Kidney glomerular epithelial cell (primary cell): ENCODE measurements around the gene HSPH1.
"Not testable (repeated sequence)": the region's sequence is repeated elsewhere in the genome, so short reads cannot be mapped to it uniquely, and the experiment has no call there.

ENCODE experiments used
- DNase-seq: peaks from one replicate; lab custom pipeline; 2025; lab: John Stamatoyannopoulos, UW

Gene HSPH1

DNA sequence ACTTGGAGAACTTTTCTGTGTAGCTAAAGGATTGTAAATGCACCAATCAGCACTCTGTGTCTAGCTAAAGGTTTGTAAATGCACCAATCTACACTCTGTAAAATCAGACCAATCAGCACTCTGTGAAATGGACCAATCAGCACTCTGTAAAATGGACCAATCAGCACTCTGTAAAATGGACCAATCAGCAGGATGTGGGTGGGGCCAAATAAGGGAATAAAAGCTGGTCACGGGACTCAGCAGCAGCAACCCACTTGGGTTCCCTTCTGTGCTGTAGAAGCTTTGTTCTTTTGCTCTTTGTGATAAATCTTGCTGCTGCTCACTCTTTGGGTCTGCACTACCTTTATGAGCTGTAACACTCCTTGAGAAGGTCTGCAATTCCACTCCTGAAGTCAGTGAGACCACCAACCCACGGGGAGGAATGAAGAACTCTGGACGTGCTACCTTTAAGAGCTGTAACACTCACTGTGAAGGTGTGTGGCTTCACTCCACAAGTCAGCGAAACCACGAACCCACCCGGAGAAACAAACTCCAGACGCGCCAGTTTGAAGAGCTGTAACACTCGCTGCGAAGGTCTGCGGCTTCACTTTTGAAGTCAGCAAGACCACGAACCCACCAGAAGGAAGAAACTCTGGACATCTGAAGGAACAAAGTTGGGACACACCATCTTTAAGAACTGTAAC, 16.2 kb upstream of the HSPH1 start:
- not testable (repeated sequence) for DNase-seq

DNA sequence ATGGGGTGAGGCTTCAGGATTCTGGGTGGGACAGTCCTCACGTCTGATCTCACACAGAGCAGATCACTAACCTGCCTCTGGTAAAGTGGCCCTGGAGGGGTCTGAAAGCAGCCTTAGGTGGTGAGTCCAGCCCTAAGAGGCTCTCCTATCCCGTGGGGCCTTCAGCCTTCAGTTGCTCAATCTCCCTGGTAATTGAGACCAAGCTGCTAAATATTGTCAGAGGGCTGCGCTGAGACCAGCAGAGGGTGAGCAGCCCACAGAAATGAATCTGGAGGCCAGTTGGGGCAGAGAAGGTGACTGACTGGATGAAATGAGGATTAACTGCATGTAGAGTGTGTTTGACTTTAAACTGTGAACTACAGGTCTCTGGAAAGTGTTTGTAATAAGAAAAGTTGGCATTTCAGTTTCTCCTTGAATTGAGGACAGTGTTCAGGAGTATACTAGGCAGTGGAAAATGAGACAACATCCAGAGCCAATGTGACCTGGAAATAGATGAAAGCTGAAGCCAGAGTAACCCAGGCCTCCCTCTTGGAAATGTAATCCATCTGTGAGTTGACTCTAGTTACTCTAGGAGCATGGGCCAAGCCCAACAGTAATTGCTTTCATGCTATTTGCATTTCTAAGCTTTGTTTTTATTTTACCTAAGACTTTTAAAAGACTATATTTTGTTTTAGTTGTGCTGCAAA, 14.3 kb upstream of the HSPH1 start:
- no peak for DNase-seq

DNA sequence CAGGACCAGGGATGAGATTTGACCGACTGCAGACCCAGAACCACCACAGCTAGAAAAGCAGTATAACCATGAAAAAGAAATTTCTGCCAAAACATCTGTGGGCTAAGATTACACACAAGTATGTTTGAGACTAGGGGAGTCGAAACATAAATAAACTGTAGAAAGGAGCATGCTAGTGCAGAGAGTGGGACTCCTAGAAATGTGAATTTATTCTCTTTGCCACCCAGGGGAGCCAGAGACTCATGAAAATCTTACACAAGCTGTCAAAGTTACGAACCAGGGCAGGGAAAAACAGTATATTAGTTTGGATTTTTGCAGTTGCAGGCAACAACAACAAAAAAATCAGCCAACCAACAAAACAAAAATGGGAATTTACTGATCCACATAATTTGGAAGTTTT, 12.3 kb upstream of the HSPH1 start:
- DNase-seq: no peak

DNA sequence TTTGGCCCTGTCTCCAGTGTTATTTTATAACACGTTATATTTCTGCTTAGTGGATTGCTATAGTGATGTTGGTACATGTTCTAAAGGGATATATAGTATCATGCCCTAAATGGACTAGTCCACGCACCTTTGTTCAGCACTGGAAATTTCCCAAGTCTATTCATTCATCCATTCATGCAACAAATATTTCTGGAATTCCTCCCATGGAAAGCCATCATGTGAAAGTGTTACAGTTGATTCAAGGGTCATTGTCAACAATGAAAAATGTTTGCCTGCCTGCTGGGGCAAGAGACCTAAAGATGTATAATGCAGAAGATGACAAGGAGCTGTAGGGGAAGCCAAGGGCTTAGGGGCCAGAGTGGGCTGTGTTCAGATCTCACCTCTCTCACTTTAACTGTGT, 10.8 kb upstream of the HSPH1 start:
- peak; percentile 97 for DNase-seq

DNA sequence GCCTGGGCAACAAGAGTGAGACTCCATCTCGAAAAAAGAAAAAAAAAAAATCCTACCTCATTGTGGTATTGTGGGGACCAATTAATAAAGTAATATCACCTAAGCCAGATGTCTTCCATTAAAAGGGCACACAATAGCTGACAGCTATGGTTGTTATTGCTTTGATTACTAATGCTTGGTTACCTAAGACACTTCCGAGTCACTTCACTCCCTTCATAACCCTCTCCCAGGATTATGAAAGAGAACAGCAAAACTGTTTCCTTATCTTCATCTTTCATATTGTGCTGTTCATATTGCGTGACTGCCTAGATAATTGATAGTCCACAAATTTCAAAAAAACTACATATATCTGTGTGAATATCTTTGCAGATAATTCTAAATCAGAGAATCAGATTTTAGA, 10.3 kb upstream of the HSPH1 start:
- no peak for DNase-seq

DNA sequence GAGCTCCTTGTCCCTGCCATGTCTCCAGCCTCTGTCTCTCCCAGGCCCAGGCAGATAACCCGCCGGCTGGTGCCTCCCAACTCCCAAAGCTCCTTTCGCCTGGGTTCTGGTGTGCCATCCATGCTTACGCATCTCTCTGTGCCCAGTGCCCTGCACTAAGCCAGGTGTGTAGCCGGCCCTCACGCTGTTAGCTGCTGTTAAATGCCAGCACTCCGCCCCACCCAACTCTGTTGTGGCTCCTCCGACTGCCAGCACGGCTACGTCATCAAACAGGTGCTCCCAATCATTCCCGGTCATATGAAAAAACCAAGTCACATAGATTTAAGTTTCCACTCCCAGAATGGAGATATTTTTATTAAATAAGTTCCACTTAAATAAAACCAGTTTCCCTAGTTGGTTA, 7.0 kb upstream of the HSPH1 start:
- no peak for DNase-seq

DNA sequence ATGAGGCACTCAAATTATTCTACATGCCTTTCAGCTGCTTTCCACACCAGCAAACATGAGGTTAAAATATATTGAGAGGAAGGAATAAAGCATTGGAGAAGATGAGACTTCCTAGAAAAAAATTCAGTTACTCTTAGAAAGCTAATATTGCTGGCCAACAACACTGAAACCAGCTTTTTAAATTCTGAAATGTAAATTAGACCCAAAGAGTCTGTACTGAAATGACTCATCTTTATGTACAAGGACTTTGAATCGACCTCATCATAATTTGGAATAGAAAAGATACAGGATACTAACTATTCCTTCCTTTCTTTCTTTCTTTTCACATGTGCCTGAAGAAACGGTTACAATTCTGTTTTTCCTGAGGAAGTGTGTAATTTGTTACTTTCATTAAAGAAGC, 6.5 kb upstream of the HSPH1 start:
- no peak for DNase-seq

DNA sequence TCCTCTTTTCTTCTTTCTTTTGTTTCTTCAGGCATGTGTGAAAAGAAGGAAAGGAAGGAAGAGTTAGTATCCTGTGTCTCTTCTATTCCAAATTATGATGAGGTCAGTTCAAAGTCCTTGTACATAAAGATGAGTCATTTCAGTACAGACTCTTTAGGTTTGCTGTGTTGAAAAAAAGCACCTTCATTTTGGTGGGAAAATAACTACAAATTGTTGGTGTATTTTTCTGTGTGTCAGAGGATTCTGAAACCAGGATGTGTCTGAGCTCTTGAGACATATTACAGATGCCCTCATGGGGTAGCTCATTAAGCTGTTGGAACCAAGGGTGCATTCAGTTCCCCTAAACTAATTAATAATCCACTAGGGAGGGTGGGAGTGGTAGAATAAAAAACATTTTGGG, 5.8 kb upstream of the HSPH1 start:
- no peak for DNase-seq

DNA sequence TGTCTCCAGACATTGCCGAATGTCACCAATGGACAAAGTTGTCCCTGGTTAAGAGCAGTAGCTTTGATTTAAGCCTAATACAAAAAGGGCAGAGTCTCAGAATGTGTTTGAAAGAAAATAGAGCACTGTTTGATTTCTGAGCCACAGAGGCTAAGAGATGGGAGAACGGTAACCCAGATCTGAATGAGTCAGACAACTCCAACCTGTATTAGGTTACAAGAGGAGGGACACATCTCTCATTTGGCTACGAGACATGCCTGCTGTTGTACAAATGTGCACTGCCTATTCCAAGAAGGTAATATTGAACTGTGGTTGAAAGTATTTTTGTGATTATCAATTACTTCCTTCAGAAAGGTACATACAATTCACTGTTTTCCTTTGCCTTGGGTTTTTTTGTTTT, 4.9 kb upstream of the HSPH1 start:
- no peak for DNase-seq

DNA sequence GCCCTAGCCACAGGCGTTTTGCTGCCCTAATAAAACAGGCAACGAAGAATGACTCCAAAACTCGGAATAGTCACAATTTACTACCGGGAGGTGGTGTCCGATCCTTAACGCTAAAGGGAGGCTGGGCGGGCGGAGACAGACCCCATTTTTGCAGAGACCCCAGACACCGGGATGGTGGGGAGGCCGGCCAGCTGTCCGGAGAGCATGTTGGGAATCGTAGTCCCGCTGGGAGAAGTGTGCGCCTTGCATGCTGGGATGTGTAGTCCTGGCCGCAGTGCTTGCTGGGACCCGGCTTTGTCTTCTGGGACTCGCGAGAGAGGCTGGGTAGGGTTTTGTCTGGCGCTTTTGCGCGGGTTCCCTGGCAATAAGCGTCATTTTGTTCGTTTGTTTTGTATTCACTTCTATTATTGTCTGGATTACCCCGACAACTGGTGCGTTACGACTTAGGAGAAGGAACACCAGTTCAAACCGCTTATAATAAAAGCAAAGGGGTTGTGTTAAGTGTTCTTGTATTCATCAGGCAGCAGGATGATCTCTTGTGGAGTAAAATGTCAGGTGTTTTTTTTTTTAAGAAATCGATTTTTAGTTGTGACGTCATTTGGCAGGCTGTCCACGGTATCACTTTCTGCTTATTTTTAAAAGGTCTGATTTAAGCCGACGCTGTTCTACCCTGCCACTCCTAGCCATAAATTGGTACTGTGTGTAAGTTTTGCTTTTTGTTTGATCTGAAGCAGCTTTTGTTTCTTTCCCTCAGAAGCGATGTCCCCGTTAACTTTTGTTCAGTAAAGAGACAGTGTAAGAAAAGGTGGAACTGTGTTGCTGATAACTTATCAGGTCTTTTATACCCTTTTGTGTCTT, 676 bp upstream of the HSPH1 start:
- peak; percentile 99 for DNase-seq

DNA sequence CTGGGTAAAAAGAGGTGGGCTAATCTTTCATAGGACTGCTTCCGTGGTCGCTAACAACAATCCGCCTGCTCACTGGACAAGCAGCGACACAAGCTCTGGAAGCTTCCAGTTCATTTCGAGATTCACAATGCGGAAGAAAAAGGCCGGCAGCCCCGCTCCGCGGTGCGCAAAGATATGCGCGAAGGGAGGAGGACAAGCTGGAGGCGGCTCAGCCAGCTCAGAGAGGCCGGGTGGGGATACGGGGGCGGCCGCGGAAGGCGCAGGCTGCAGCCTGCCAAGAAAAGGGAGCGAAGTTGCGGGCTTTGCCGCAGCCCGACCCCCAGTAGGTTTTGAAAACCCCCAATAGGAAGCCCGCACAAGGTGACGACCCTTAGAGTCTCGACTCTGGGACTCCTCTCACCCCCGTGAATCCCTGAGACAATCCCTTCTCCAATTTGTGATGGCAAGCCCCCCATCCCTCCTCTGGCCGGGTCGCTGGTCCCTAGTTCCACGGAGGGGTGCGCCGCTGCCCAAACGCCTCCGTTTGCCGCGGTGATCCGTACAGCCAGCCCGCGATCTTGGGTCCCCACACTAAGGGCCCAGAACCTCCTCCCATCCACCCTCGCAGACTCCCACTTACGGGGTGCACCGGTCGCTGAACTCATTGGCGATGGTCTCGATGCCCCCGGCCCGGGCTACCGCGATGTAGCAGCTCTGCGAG, 697 bp downstream of the HSPH1 start:
- peak; percentile 66 for DNase-seq

DNA sequence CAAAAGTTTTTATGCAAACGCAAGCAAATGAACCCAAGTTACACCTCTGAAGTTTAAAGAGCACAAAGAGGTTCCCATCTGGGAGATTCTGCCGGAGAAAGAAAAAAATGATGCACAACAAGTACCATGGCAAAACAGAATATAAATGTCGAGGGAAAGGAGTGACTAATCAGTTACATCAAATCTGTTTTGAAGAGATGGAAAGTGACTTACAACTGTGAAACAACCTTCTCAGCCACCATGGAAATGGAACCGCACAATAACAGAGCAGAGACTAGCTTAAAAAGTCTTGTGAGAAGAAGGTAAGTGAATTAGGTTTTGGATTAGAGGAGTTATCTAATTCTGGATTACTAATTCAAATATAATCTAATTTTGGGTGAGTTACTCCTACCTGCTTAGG, 2.4 kb downstream of the HSPH1 start:
- DNase-seq: no peak

DNA sequence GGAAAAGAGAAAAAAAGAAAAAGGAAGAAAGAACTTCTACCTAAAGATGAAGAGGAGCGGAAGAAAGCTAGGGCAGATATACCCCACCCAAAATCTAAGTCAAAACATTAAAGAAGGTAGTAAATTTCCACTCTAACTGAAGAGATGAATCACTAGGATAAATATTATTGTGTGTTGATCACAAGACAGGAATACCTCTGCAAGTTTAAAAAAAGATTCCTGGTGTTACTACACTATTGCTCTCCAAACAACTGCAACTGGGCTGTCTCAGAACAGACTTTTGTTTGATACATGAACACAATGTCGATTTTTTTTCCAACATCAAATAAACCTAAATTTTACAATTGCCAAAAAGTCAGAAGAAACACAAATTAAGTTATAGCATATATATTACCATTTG, 6.8 kb downstream of the HSPH1 start:
- DNase-seq: no peak

DNA sequence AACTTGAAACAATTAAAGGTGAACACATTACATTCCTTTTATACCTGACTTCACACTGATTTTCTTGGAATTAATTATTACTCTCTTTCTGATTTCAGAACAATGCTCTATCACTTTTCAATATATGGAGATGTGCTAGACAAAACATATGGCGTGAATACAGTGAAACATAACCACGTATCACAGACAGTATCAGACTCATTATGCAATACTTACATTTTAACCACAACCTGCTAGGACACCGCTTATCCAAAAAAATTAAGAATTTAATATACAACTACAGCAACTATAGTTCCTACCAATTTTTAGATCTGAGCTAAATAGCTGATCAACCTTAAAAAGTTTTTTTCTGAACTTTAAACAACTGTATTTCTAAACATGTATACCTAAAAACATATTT, 9.9 kb downstream of the HSPH1 start:
- DNase-seq: no peak

DNA sequence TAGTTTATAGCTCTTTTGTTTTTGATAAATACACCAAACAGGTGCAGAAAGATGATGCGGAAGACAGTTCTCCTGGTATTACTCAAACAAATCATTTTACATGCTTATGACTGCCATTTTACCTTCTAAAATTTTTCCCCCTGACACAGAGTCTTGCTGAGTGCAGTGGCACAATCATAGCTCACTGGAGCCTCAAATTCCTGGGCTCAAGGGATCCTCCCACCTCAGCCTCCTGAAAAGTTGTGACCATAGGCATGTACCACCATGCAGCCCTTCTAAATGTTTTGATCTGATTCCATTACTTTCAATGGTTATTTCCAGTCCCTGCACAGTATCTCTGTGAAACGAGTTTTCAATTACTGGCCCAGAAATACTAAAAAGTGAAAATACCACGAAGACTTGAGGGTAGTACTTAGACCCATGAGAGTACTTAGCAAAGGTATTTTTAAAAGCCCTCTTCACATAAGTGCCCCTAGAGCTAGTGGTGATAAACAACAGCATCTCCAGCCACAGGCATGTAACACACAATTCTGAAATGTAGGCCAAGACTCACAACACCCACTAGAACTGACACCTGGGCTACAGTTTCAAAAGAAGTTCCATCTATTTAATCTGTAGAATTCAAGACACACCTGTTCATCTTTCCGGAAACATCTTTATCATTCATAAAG, 11.3 kb downstream of the HSPH1 start:
- DNase-seq: no peak

DNA sequence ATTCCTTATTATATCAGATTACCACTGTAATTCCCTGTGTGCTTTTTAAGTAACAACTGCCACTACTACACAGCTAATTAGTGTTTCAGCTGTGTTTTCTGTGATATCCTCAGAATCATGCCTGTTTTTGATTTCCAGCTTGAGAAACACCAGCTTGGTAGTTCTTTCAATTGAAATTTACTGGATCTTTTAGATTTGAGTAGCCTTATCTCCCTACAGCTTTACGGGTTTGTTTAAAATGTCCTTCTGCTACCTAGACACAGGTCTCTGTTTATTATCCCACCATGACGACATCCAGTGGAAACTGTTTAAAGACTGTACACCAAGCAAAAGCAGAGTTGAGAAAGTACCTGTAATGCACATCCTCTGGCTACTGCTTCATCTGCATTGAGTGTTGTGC, 12.1 kb downstream of the HSPH1 start:
- DNase-seq: no peak

DNA sequence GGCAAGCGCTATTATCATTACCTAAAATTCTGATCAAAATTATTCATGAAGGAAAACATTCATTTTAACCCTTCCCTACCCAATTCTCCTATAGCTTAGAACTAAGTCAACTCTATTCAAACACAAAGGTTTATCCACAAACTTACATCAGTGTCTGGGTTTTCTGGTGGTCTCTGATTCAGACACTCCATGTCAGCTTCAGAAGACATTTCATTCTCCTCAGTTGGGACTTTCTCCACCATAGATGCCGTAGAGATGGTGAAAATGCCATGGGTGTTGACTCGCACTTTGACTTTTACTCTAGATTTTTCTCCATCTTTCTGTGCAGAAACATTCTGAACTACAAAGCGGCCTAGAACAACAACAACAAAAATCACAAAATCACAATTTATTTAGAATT, 16.3 kb downstream of the HSPH1 start:
- DNase-seq: no peak

DNA sequence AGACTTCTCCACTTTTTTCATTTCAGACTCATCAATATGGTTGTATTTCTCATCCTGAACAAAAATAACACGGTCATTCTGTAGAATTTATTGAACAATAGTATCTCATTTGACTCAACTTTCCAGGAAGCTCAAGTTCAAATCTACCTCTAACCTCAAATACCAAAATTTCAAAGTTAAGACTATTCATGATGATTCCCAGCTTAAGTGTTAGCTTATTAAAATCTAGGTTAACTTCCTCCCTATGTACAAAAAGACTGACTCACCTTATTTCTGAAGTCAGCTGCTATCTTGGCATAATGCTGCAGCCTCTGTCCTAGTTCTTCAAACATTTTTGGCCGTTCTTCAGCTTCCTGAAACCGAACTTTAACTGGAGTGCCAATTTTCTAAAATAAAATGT, 23.2 kb downstream of the HSPH1 start:
- no peak for DNase-seq

DNA sequence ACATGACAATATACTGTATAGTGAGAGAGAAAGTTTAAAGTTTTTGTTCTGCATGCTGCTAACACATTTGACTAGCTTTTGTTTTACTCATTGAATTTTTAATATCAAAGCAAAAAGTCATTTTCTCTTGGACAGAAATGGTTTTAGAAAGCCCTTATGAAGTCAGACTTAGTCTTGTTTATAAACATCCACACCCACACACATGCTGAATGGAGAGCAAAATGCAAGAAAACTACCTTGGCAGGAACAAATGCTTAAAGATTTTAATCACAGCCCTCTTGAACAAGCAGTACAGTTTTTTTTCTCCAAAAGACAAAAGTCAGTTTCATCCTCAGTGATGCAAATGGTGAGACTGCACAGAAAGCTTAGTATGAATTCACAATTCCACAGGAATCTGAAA, 25.0 kb downstream of the HSPH1 start:
- no peak for DNase-seq

DNA sequence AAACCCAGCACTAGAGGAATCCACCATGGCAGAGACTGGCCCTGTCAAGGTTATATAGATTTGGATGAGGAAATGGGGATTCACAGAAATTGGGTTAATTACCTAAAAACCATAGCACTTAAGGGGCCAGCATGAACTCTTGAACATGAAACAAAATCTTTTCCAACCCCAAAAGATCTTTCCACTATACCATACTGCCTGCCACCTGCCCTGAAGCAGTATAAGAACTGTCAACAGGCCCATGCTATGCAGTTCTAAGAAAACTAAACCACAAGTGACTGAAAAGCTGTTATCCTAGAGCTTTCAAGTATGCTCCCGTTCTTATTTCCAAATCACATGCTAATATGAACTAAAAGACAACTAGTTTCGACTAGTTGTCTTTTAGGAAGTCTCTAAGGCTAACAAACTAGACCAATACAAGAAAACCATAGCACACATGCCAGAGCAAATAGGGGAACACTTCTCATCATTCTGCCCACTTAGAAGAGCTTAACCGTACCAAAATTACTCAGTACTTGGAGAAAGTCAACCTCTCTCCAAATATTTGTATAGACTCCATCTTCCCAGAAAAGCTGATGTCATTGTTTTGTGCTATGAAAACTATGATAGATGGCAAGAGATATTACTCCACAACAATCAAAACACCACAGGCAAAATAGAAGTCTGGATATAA, 27.5 kb downstream of the HSPH1 start:
- DNase-seq: no peak

DNA sequence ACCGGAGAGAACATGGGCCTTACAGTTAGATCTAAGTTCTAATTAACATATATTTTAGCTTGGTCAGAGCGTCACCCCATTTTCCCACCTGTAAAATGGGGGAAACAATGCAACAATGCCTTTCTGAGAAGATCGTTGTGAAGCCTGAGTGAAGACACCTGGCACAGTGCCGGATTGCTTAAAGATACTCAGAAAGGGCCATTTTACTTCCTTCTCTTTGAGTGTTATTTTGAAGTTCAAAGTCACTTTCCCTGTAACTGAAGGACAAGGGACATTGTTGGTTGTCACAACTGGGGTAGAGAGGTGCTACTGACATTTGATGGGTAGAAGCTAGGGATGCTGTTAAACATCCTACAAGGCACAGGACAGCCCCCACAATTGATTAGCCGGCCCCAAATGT, 28.1 kb downstream of the HSPH1 start:
- DNase-seq: no peak
